Measurements from ENCODE around the gene PRKN.

DNA sequence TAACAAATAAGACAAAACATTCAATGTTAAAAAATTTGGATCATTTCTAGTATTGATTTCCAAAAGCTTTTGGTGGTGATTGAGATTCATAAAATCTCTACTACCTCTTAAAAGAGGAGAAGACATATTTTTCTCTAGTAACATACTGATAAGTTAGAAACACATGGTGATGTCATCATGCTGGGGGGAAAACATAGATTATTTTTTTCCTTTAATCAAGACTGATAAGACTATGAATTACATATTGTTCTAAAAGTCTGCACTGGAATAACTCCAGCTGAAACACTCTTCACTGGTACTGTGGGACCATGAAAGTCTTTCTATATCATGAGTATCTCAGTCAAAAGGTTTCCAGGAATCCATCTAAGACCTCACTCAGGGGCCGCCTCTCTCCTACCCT, 515.8 kb downstream of the PRKN start:
- TF ChIP-seq KDM1A (IDR thresholded peaks at IDR 0.05) (no peak), FOXA1 (IDR thresholded peaks at IDR 0.05; ENCODE audit: borderline replicate concordance) (no peak), ZNF197 (CRISPR knock-in tag; IDR thresholded peaks at IDR 0.05; ENCODE audit: low read depth) (no peak), CHD2 (IDR thresholded peaks at IDR 0.05; ENCODE audit: low read depth, low read length) (no peak)
